Measurements from ENCODE around the gene ZNF318.

Gene ZNF318

DNA sequence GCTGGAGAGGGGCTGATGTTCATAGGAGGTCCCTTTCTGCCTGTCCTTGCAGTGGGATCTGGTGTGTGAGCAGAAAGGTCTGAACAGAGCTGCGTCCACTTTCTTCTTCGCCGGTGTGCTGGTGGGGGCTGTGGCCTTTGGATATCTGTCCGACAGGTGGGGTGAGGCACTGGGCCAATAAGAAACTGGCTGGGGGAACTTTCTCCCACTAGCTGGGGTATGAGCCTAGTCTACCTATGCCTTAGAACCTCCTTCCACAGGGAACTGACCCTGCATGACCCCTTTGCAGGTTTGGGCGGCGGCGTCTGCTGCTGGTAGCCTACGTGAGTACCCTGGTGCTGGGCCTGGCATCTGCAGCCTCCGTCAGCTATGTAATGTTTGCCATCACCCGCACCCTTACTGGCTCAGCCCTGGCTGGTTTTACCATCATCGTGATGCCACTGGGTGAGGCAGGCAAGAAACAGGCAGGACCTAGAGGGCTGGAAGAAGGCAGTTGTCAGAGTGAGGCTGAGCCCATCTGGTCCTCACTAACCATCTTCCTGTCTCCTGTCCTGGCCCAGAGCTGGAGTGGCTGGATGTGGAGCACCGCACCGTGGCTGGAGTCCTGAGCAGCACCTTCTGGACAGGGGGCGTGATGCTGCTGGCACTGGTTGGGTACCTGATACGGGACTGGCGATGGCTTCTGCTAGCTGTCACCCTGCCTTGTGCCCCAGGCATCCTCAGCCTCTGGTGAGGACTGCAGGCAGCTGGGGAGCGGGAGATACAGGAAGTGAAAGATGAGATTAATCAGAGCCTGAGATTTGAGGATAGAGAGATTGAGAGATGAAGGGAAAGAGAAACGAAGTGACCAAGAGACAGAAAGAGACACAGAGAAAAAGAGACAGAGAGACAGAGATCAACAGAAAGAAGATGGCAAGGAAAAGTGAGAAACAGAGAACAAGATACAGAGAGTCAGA lies 69.8 kb downstream of the ZNF318 start:
- H3K4me3 ChIP-seq (replicated peaks in 1 of 2; ENCODE audit: low read depth in 2 of 2, low read length in 2 of 2), result no peak overlapping the region
- DNase-seq (ENCODE audit: low read depth in 2 of 2), result no peak
- TF ChIP-seq, protein P1, sequence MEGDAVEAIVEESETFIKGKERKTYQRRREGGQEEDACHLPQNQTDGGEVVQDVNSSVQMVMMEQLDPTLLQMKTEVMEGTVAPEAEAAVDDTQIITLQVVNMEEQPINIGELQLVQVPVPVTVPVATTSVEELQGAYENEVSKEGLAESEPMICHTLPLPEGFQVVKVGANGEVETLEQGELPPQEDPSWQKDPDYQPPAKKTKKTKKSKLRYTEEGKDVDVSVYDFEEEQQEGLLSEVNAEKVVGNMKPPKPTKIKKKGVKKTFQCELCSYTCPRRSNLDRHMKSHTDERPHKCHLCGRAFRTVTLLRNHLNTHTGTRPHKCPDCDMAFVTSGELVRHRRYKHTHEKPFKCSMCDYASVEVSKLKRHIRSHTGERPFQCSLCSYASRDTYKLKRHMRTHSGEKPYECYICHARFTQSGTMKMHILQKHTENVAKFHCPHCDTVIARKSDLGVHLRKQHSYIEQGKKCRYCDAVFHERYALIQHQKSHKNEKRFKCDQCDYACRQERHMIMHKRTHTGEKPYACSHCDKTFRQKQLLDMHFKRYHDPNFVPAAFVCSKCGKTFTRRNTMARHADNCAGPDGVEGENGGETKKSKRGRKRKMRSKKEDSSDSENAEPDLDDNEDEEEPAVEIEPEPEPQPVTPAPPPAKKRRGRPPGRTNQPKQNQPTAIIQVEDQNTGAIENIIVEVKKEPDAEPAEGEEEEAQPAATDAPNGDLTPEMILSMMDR (IDR thresholded peaks at IDR 0.05; ENCODE audit: low read depth, low read length), result no peak

GRCh38 chr6:43298565-43299337 lies 70.7 kb downstream of the ZNF318 start:
- no peak for DNase-seq (ENCODE audit: low read depth in 2 of 2)
- no peak overlapping the region for H3K4me3 ChIP-seq (replicated peaks in 1 of 2; ENCODE audit: low read depth in 2 of 2, low read length in 2 of 2)
- TF ChIP-seq, protein P1 (IDR thresholded peaks at IDR 0.05; ENCODE audit: low read depth, low read length), result no peak

DNA sequence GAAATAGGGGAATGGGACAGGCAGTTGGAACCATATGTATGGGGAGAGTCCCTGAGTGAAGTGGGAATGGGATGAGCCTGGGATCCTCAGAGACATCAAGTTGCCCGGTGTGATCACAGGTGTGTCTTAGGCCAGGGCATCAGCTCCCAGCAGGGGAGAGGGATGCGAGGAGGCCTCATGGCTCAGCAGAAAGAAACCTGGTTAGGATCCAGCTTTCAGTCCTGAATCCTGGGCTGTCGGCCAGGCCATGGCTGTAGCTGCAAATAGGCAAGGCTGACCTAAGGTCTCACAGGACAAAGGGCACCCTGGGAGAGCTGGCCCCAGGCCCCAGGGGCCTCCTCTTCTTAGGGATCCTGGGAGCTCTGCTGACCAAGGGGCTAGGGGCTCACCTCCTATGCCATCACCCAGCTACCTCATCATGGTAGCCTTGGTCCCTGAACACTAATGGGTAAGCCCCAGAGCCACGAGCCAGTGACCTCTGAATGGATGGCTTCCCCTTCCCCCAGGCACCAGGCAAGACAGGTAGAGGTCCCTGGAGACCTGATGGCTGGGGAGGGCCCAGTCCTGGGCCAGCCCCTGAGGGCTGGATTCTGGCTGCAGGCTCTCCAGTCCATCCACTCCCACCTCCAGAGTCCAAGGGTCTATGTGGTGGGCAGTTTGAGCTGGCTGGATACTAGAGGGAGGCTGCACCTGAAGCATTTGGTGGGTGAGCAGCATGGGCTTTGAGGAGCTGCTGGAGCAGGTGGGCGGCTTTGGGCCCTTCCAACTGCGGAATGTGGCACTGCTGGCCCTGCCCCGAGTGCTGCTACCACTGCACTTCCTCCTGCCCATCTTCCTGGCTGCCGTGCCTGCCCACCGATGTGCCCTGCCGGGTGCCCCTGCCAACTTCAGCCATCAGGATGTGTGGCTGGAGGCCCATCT lies 71.5 kb downstream of the ZNF318 start, which contains the start of gene SLC22A7:
Gene SLC22A7 (plus strand): TSS at position 617 of the 921 bp plus-strand sequence. CDS start 99 bp downstream, at position 716.
- TF ChIP-seq, protein P1 (IDR thresholded peaks at IDR 0.05; ENCODE audit: low read depth, low read length), result no peak
- peak in 1 of 2 donors; percentile 38 for DNase-seq (ENCODE audit: low read depth in 2 of 2)
- no peak within 1 kb of the TSS for H3K4me3 ChIP-seq (replicated peaks in 1 of 2; ENCODE audit: low read depth in 2 of 2, low read length in 2 of 2)

GRCh38 chr6:43296780-43297497 lies 72.5 kb downstream of the ZNF318 start:
- TF ChIP-seq, protein P1 (IDR thresholded peaks at IDR 0.05; ENCODE audit: low read depth, low read length), result no peak
- DNase-seq (ENCODE audit: low read depth in 2 of 2), result no peak
- no peak overlapping the region for H3K4me3 ChIP-seq (replicated peaks in 1 of 2; ENCODE audit: low read depth in 2 of 2, low read length in 2 of 2)

- no peak for DNase-seq (ENCODE audit: low read depth in 2 of 2)
- TF ChIP-seq, protein P1 (IDR thresholded peaks at IDR 0.05; ENCODE audit: low read depth, low read length), result no peak
- no peak overlapping the region for H3K4me3 ChIP-seq (replicated peaks in 1 of 2; ENCODE audit: low read depth in 2 of 2, low read length in 2 of 2)
These were observed 74.0 kb downstream of the ZNF318 start for GRCh38 chr6:43295456-43295855.

Data from cardiac fibroblast (primary cell).